Measurements from ENCODE around the gene ABLIM3.

Gene ABLIM3

DNA sequence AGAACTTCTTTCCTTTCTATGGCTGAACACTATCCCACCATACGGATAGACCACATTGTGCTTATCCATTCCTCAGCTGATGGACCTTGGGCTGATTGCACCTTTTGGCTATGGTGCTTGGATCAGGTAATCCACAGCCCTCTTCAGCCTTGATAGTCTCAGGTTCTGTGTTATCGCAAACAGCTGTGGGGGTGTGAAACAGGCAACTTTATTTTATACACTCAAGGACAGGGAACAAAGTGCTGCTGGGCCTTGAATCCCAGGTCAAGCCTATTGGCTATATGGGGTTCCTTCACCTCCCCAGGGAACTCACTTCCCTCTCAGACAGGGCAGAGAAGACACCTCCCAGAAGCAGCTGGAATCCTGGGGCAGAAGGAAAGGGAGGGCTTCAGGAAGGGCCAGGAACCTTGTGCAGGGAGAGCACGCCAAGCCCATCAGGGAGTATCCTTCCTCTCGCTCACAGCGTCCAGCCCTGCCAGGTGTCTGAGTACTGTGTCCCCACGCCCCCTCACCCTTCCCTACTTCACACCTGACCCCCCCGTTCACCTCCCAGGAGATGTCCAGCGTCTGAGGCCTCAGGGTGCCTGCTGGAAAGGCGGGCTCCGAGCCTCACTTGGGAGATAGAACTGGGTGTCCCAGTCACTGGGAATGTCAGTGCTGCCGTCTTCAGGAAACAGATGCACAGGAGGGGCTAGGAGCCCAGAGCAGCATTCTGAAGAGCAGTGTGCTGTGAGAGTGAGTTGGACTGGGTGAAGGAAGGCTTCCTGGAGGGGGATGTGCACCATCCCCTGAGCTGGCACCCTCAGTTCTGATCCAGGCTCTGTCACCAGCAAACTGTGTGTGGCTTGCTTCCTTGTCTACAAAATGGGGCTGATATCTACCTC is 163.1 kb downstream of the ABLIM3 start:
- Histone ChIP-seq H3F3A (ENCODE audit: insufficient read depth) (no peaks in the 10 kb centered on the region), H3K9me3 (ENCODE audit: insufficient read depth, low read length) (no peaks in the 10 kb centered on the region), H3K79me2 (ENCODE audit: insufficient read depth, low read length) (no peaks in the 10 kb centered on the region), H3K4me3 (ENCODE audit: insufficient read depth, low read length, poor library complexity, severe bottlenecking) (no peak overlapping the region), H3K27ac (ENCODE audit: low read depth, low read length) (no peak overlapping the region), H3K9ac (ENCODE audit: low read length) (no peak overlapping the region), H2AFZ (ENCODE audit: low read depth, low read length, severe bottlenecking) (no peak overlapping the region), H3K9me2 (replicated peaks; ENCODE audit: insufficient read depth, low read length) (no peaks in the 10 kb centered on the region), H3K27me3 (ENCODE audit: low read length) (no peaks in the 10 kb centered on the region), H4K20me1 (ENCODE audit: low read depth, low read length) (no peaks in the 10 kb centered on the region), H3K36me3 (ENCODE audit: low read length) (no peaks in the 10 kb centered on the region), H3K4me2 (ENCODE audit: low read depth, low read length, poor library complexity, severe bottlenecking) (no peak overlapping the region)
- TF ChIP-seq EZH2phosphoT487 (conservative IDR thresholded peaks at IDR 0.05; ENCODE audit: low read length), result no peak

DNA sequence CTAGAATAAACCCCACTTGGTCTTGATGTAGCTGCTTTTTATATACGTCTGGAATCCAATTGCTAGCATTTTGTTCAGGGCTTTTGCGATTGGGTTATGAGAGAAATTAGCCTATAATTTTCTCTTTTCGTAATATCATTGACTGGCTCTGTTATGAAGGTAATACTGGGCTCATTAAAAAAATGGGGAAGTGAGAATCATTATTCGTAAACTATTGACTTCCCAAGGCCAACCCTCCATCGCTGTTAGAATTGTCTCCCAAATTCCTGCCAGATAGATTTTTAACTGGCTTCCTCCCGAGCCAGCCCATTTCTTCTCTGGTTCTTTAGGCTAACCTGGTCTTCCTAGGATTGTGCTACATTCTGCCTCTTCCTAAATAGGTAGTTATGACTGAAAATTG is 168.1 kb downstream of the ABLIM3 start:
- no peaks in the 10 kb centered on the region for H3F3A ChIP-seq (ENCODE audit: insufficient read depth)
- no peaks in the 10 kb centered on the region for H4K20me1 ChIP-seq (ENCODE audit: low read depth, low read length)
- TF ChIP-seq, protein P1, sequence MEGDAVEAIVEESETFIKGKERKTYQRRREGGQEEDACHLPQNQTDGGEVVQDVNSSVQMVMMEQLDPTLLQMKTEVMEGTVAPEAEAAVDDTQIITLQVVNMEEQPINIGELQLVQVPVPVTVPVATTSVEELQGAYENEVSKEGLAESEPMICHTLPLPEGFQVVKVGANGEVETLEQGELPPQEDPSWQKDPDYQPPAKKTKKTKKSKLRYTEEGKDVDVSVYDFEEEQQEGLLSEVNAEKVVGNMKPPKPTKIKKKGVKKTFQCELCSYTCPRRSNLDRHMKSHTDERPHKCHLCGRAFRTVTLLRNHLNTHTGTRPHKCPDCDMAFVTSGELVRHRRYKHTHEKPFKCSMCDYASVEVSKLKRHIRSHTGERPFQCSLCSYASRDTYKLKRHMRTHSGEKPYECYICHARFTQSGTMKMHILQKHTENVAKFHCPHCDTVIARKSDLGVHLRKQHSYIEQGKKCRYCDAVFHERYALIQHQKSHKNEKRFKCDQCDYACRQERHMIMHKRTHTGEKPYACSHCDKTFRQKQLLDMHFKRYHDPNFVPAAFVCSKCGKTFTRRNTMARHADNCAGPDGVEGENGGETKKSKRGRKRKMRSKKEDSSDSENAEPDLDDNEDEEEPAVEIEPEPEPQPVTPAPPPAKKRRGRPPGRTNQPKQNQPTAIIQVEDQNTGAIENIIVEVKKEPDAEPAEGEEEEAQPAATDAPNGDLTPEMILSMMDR (IDR thresholded peaks at IDR 0.05; ENCODE audit: insufficient read depth, low read length, poor library complexity, severe bottlenecking), result no peak
- no peak for TF ChIP-seq EZH2phosphoT487 (conservative IDR thresholded peaks at IDR 0.05; ENCODE audit: low read length)
- no peak overlapping the region for H3K4me2 ChIP-seq (ENCODE audit: low read depth, low read length, poor library complexity, severe bottlenecking)
- H3K4me3 ChIP-seq (ENCODE audit: insufficient read depth, low read length, poor library complexity, severe bottlenecking), result no peak overlapping the region
- H3K36me3 ChIP-seq (ENCODE audit: low read length), result no peaks in the 10 kb centered on the region
- H3K9me2 ChIP-seq (replicated peaks; ENCODE audit: insufficient read depth, low read length), result no peaks in the 10 kb centered on the region
- H3K9me3 ChIP-seq (ENCODE audit: insufficient read depth, low read length), result no peaks in the 10 kb centered on the region
- H2AFZ ChIP-seq (ENCODE audit: low read depth, low read length, severe bottlenecking), result no peak overlapping the region
- no peaks in the 10 kb centered on the region for H3K27me3 ChIP-seq (ENCODE audit: low read length)
- no peaks in the 10 kb centered on the region for H3K79me2 ChIP-seq (ENCODE audit: insufficient read depth, low read length)
- H3K27ac ChIP-seq (ENCODE audit: low read depth, low read length), result no peak overlapping the region
- no peak overlapping the region for H3K9ac ChIP-seq (ENCODE audit: low read length)

Data from SU-DHL-6 (cell line).